PC-3 (cell line): ENCODE data around the gene DLGAP1. TPM values are rescaled to one million over a fixed set of nuclear protein-coding genes. Genes with fewer than 3 reads are reported as not detected.

Source experiments
- ATAC-seq: fragments of 200-7000 bp; cut with Tn5 transposase; 2 replicates; pipeline ENCODE4 v1.9.1; 2020; ENCODE audit warnings: mild to moderate bottlenecking, moderate library complexity
- BruUV-seq: library from RNA; stranded (reverse); fragments of 400-500 nt; replicated peaks from 2 replicates; lab custom pipeline; 2021; lab: Mats Ljungman, UMichigan
- CTCF ChIA-PET: fragments of 300-600 bp; sonication (Branson Sonifier 250); formaldehyde crosslinking; loops from one replicate; lab custom pipeline; 2022; ENCODE audit warnings: antibody characterized with exemption; lab: Charles Lee
- POLR2A ChIA-PET: fragments of 300-600 bp; sonication (Branson Sonifier 250); formaldehyde crosslinking; loops from one replicate; lab custom pipeline; 2022; ENCODE audit warnings: antibody characterized with exemption; ENCODE audit not compliant: unreplicated experiment; lab: Charles Lee
- DNase-seq: peaks from one replicate; pipeline ENCODE4 v3.0.0-alpha.2; 2015
- H2AFZ ChIP-seq: fragments of 300-600 bp; sonication (generic); 2 replicates; pipeline ENCODE4 v1.6.0; 2016; ENCODE audit warnings: antibody characterized with exemption, low read length
- H3F3A ChIP-seq: fragments of 300-600 bp; sonication (generic); one replicate; pipeline ENCODE4 v1.6.0; 2017; ENCODE audit warnings: antibody characterized with exemption, low read length, control low read depth, mild to moderate bottlenecking; ENCODE audit not compliant: unreplicated experiment
- H3K27ac ChIP-seq: fragments of 300-600 bp; sonication (generic); 2 replicates; pipeline ENCODE4 v1.5.1; 2016; ENCODE audit warnings: mild to moderate bottlenecking, low read length
- H3K27me3 ChIP-seq: fragments of 300-600 bp; sonication (generic); 2 replicates; pipeline ENCODE4 v1.6.1; 2016; ENCODE audit warnings: low read length, mixed read lengths
- H3K36me3 ChIP-seq: fragments of 300-600 bp; sonication (generic); 2 replicates; pipeline ENCODE4 v1.6.1; 2016; ENCODE audit warnings: low read depth, mixed run types, low read length, mixed read lengths
- H3K4me1 ChIP-seq: fragments of 300-600 bp; sonication (generic); 2 replicates; pipeline ENCODE4 v1.5.1; 2016; ENCODE audit warnings: low read length; ENCODE audit not compliant: insufficient read depth
- H3K4me2 ChIP-seq: fragments of 300-600 bp; sonication (generic); 2 replicates; pipeline ENCODE4 v1.6.0; 2016; ENCODE audit warnings: low read length
- H3K4me3 ChIP-seq: fragments of 300-600 bp; sonication (generic); 2 replicates; pipeline ENCODE4 v1.5.1; 2016; ENCODE audit warnings: mild to moderate bottlenecking, low read length, mixed read lengths
- H3K79me2 ChIP-seq: fragments of 300-600 bp; sonication (generic); 2 replicates; pipeline ENCODE4 v1.6.1; 2017; ENCODE audit warnings: low read length, mixed read lengths
- H3K9ac ChIP-seq: fragments of 300-600 bp; sonication (generic); 2 replicates; pipeline ENCODE4 v1.6.0; 2016; ENCODE audit warnings: mild to moderate bottlenecking, low read length
- H3K9me2 ChIP-seq: fragments of 300-600 bp; sonication (generic); replicated peaks from 2 replicates; pipeline ENCODE4 v1.6.1; 2016; ENCODE audit warnings: mixed run types, low read length, mixed read lengths
- H3K9me3 ChIP-seq: fragments of 300-600 bp; sonication (generic); 2 replicates; pipeline ENCODE4 v1.6.1; 2016; ENCODE audit warnings: low read length, mixed read lengths
- H4K20me1 ChIP-seq: fragments of 300-600 bp; sonication (generic); 2 replicates; pipeline ENCODE4 v1.6.1; 2016; ENCODE audit warnings: low read length, mixed read lengths
- EZH2 ChIP-seq: fragments of 300-600 bp; sonication (generic); IDR thresholded peaks from one replicate; pipeline ENCODE4 v1.6.1; 2017; ENCODE audit warnings: antibody characterized with exemption, mild to moderate bottlenecking, low read length; ENCODE audit not compliant: unreplicated experiment
- EZH2phosphoT487 ChIP-seq: fragments of 300-600 bp; sonication (generic); IDR thresholded peaks from 2 replicates; pipeline ENCODE4 v1.6.1; 2018; ENCODE audit warnings: mild to moderate bottlenecking, antibody characterized with exemption, low read length, borderline replicate concordance
- intact Hi-C: fragments of 100-400 bp; cut with micrococcal nuclease; formaldehyde crosslinking; loops from 2 replicates; pipeline ENCODE4 v1.9.0; 2023
- total RNA-seq: library from RNA; depleted of rRNA; stranded (reverse); fragments of >200 nt; gene quantifications from 2 replicates; pipeline ENCODE4 v1.2.3, GENCODE V29; 2014
- TF ChIP-seq, protein P1 (sequence below): fragments of 300-600 bp; sonication (generic); conservative IDR thresholded peaks from 2 replicates; pipeline ENCODE4 v1.5.1; 2017; ENCODE audit warnings: antibody characterized with exemption, low read depth, mild to moderate bottlenecking, low read length

The DLGAP1 gene
- total RNA-seq, 1 experiment from 2014 or later: not detected

DNA sequence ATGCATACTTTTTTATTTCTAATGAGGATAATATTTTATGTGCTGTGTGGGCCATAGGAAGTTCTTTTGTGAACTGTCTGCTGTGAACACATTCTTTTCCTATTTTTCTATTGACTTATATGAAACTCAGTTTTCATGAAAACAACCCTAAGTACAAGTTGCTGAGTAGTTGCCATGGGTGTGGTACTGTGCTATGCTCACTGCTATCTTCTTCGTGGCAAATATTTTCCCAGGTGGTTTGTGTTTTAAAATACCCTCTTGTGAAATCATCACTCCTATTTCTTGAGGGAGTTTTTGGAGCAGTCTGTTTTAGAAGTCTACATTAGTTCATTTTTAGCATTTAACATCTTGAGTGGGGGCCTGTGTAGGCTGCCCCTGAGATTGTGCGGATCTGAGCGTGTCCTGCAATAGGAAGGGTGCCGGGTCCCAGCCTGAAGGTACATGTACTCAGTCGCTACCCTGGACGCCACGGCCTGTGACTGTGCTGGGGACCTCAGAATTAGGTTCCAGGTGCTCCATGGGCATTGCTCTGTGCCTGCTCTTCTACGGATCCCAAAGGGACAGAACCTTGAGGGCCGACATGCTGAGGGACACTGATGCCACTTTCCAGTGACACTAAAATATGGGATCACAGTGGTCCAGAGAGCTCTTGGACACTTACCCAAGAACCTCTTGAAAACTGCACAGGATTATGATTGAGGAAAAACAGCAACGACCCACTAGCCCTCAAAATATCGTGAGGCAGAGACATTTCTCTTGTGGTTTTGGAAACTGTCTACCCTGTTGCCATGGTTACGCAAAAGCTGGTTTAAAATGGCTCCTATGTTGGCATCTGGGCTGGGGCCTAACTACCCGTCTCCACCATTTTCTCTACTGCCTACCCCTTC, 524.7 kb downstream of the DLGAP1 start:
- Histone ChIP-seq H3K4me3 (no peak overlapping the region), H3K27me3 (peaks cover 6% of the 10 kb centered on the region; the same call in 1 of the 2 replicates), H2AFZ (no peak overlapping the region), H3K36me3 (no peaks in the 10 kb centered on the region), H3K4me2 (no peak overlapping the region), H3K4me1 (no peaks in the 10 kb centered on the region), H3K79me2 (no peaks in the 10 kb centered on the region), H3K9me3 (no peaks in the 10 kb centered on the region), H3K9me2 (no peaks in the 10 kb centered on the region), H3K27ac (no peak overlapping the region), H3F3A (no peaks in the 10 kb centered on the region), H4K20me1 (no peaks in the 10 kb centered on the region), H3K9ac (no peak overlapping the region)
- ATAC-seq (no peak), DNase-seq (no peak)
- ChIA-PET CTCF (no interaction called here), POLR2A (no interaction called here)
- intact Hi-C loops: no loop called here
- TF ChIP-seq, protein P1, sequence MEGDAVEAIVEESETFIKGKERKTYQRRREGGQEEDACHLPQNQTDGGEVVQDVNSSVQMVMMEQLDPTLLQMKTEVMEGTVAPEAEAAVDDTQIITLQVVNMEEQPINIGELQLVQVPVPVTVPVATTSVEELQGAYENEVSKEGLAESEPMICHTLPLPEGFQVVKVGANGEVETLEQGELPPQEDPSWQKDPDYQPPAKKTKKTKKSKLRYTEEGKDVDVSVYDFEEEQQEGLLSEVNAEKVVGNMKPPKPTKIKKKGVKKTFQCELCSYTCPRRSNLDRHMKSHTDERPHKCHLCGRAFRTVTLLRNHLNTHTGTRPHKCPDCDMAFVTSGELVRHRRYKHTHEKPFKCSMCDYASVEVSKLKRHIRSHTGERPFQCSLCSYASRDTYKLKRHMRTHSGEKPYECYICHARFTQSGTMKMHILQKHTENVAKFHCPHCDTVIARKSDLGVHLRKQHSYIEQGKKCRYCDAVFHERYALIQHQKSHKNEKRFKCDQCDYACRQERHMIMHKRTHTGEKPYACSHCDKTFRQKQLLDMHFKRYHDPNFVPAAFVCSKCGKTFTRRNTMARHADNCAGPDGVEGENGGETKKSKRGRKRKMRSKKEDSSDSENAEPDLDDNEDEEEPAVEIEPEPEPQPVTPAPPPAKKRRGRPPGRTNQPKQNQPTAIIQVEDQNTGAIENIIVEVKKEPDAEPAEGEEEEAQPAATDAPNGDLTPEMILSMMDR: no peak
- TF ChIP-seq EZH2: no peak
- TF ChIP-seq EZH2phosphoT487: no peak
- BruUV-seq: no TSS peak

DNA sequence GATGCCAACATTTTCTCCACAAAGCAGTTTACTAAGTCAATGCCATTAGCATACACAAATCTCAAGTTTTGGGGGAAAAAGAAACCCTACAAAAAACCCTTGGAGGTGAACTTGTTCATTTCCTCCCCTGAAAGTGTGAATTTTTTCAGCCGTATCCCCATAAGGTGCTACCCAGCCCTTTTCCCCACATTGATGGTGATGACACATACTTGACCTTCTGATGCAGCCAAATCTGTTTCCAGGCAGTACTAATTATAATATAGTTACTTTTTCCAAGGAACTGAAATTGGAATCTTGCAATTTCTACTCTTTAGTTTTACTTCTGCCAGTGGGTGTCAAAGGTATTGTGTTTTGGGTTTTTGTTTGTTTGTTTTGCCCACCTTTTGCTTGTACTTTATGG, 530.7 kb downstream of the DLGAP1 start:
- Histone ChIP-seq H3K79me2 (no peaks in the 10 kb centered on the region), H3K27me3 (peaks cover 20% of the 10 kb centered on the region; the same call in 1 of the 2 replicates), H2AFZ (no peak overlapping the region), H3K9me3 (no peaks in the 10 kb centered on the region), H3K4me1 (no peaks in the 10 kb centered on the region), H3K4me2 (no peak overlapping the region), H3K27ac (no peak overlapping the region), H4K20me1 (no peaks in the 10 kb centered on the region), H3F3A (no peaks in the 10 kb centered on the region), H3K36me3 (no peaks in the 10 kb centered on the region), H3K9ac (no peak overlapping the region), H3K9me2 (no peaks in the 10 kb centered on the region), H3K4me3 (no peak overlapping the region)
- ATAC-seq (no peak), DNase-seq (no peak)
- intact Hi-C loops: no loop called here
- ChIA-PET POLR2A (no interaction called here), CTCF (no interaction called here)
- TF ChIP-seq EZH2 (no peak), EZH2phosphoT487 (no peak)
- TF ChIP-seq, protein P1: no peak
- BruUV-seq: no TSS peak

DNA sequence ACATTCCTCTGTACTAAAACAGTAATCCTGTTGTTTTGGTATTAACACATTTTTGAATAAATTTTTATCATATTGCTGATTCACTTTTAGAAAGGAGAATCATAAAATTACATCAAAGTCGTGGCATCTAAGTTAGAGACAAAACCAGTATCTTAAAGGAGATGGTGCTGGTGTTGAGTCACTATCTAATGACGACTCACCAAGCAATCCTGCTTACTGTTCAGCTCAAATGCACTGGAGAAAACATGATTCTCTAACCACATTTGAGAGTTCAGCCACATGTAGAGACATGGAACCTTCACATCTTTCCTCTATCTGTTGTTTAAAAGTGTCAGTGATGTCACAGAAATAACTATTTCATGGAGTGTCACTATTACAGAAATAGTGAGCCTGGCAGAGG, 531.4 kb downstream of the DLGAP1 start:
- Histone ChIP-seq H3K4me2 (no peak overlapping the region), H3K4me1 (no peaks in the 10 kb centered on the region), H2AFZ (no peak overlapping the region), H3K36me3 (no peaks in the 10 kb centered on the region), H3K4me3 (no peak overlapping the region), H3F3A (no peaks in the 10 kb centered on the region), H4K20me1 (no peaks in the 10 kb centered on the region), H3K27ac (no peak overlapping the region), H3K9me2 (no peaks in the 10 kb centered on the region), H3K27me3 (peaks cover 27% of the 10 kb centered on the region; the same call in 1 of the 2 replicates), H3K9me3 (no peaks in the 10 kb centered on the region), H3K9ac (no peak overlapping the region), H3K79me2 (no peaks in the 10 kb centered on the region)
- ATAC-seq: no peak
- ChIA-PET CTCF (no interaction called here), POLR2A (no interaction called here)
- no peak for TF ChIP-seq EZH2
- TF ChIP-seq, protein P1: no peak
- TF ChIP-seq EZH2phosphoT487: no peak
- intact Hi-C loops: no loop called here
- BruUV-seq: no TSS peak
- no peak for DNase-seq
